Measurements from ENCODE around the gene COX14.
"Not testable (repeated sequence)": the region's sequence is repeated elsewhere in the genome, so short reads cannot be mapped to it uniquely, and the experiment has no call there.

The COX14 gene

GRCh38 chr12:50111693-50112455 lies at the start of gene COX14:
Gene COX14 (plus strand): TSS chr12:50112236. CDS start chr12:50120044, 7,808 bp downstream.
- DNase-seq = peak; percentile 86

- DNase-seq = no peak
Measured at GRCh38 chr12:50062728-50063460, 49.1 kb upstream of the COX14 start.

- DNase-seq = no peak
Measured at GRCh38 chr12:50065726-50066310, 46.2 kb upstream of the COX14 start.

GRCh38 chr12:50066402-50066801 lies 45.6 kb upstream of the COX14 start:
- DNase-seq = no peak

GRCh38 chr12:50069069-50069468 lies 43.0 kb upstream of the COX14 start:
- DNase-seq = no peak

GRCh38 chr12:50069539-50069938 lies 42.5 kb upstream of the COX14 start:
- no peak for DNase-seq

- DNase-seq = no peak
Measured at GRCh38 chr12:50070314-50071060, 41.5 kb upstream of the COX14 start.

- DNase-seq = no peak
Measured at GRCh38 chr12:50072198-50072907, 39.7 kb upstream of the COX14 start.

GRCh38 chr12:50073206-50073605 lies 38.8 kb upstream of the COX14 start:
- DNase-seq = no peak

- DNase-seq = no peak
Measured at GRCh38 chr12:50073712-50074111, 38.3 kb upstream of the COX14 start.

GRCh38 chr12:50074936-50075807 lies 36.9 kb upstream of the COX14 start:
- no peak for DNase-seq

GRCh38 chr12:50075808-50076170 lies 36.2 kb upstream of the COX14 start:
- DNase-seq = no peak

- DNase-seq = no peak
Measured at GRCh38 chr12:50077099-50077498, 34.9 kb upstream of the COX14 start.

- DNase-seq = no peak
Measured at GRCh38 chr12:50078281-50078680, 33.8 kb upstream of the COX14 start.

- DNase-seq = no peak
Measured at GRCh38 chr12:50079771-50080170, 32.3 kb upstream of the COX14 start.

GRCh38 chr12:50081096-50081808 lies 30.8 kb upstream of the COX14 start:
- DNase-seq = no peak

- DNase-seq = no peak
Measured at GRCh38 chr12:50082644-50083043, 29.4 kb upstream of the COX14 start.

GRCh38 chr12:50083301-50083700 lies 28.7 kb upstream of the COX14 start:
- no peak for DNase-seq

GRCh38 chr12:50084409-50084774 lies 27.6 kb upstream of the COX14 start:
- DNase-seq = not testable (repeated sequence)

- DNase-seq = no peak
Measured at GRCh38 chr12:50084775-50085614, 27.0 kb upstream of the COX14 start, which contains the start of gene SMARCD1. Gene SMARCD1 (plus strand): TSS chr12:50085342. CDS start chr12:50085370, 28 bp downstream.
